Lung (tissue), 12 donors: ENCODE measurements around the gene VSIG10L2. TPM values are rescaled to one million over a fixed set of nuclear protein-coding genes. Genes with fewer than 3 reads are reported as not detected.
A peak's percentile ranks its signal among the peaks of the same experiment; 100 is the strongest.
"Not testable (repeated sequence)": the region's sequence is repeated elsewhere in the genome, so short reads cannot be mapped to it uniquely, and the experiment has no call there.

ENCODE experiments used
- ATAC-seq: fragments of 200-7000 bp; cut with Tn5 transposase; one replicate; pipeline ENCODE4 v1.9.1; 2020; ENCODE audit warnings: moderate number of reproducible peaks; ENCODE audit not compliant: insufficient read depth, low FRiP score
- DNase-seq, 3 donors: peaks; one replicate each; pipeline ENCODE4 v3.0.0-alpha.2; 2013 to 2017
- H3K27ac ChIP-seq, 2 donors: one replicate each; pipeline ENCODE4 v1.5.1; 2013; ENCODE audit warnings: mild to moderate bottlenecking in 2 of 2, moderate library complexity in 2 of 2, control low read depth in 1 of 2, inconsistent platforms in 1 of 2, low read depth in 1 of 2, low read length in 1 of 2
- H3K27me3 ChIP-seq, 3 donors: one replicate each; pipeline ENCODE4 v1.5.1; 2013; ENCODE audit warnings: low read length in 2 of 3; ENCODE audit not compliant: control insufficient read depth in 3 of 3, insufficient read depth in 3 of 3
- H3K36me3 ChIP-seq, 4 donors: one replicate each; pipeline ENCODE4 v1.5.1; 2013; ENCODE audit warnings: low read length in 4 of 4, mild to moderate bottlenecking in 1 of 4, moderate library complexity in 1 of 4; ENCODE audit not compliant: control insufficient read depth in 4 of 4, insufficient read depth in 4 of 4
- H3K4me1 ChIP-seq, 5 donors: one replicate each; pipeline ENCODE4 v1.5.1; 2013; ENCODE audit warnings: low read length in 5 of 5, mild to moderate bottlenecking in 2 of 5, moderate library complexity in 1 of 5; ENCODE audit not compliant: control insufficient read depth in 5 of 5, insufficient read depth in 5 of 5
- H3K4me3 ChIP-seq: one replicate; pipeline ENCODE4 v1.5.1; 2013; ENCODE audit warnings: mild to moderate bottlenecking, control low read depth, moderate library complexity
- H3K9ac ChIP-seq, 2 donors: one replicate each; pipeline ENCODE4 v1.5.1; 2013; ENCODE audit warnings: low read length in 2 of 2, control low read depth in 1 of 2; ENCODE audit not compliant: insufficient read depth in 1 of 2
- H3K9me3 ChIP-seq, 4 donors: one replicate each; pipeline ENCODE4 v1.5.1; 2013; ENCODE audit warnings: low read length in 3 of 4, mild to moderate bottlenecking in 1 of 4, moderate library complexity in 1 of 4; ENCODE audit not compliant: control insufficient read depth in 4 of 4, insufficient read depth in 3 of 4
- WGBS, 2 donors: extraction: QIAGEN DNeasy Blood & Tissue Kit; methylation state at CpG; one replicate each; pipeline ENCODE4 v1.1.7; 2013; 5-methylcytosine and 5-hydroxymethylcytosine counted together
- polyA plus RNA-seq, 2 donors: library from polyadenylated mRNA; stranded (reverse); fragments of 200-250 nt; gene quantifications; one replicate each; pipeline ENCODE4 v1.2.1, GENCODE V29; 2013
- total RNA-seq, 2 donors: library from RNA; depleted of rRNA in 1 of 2; stranded (reverse); fragments of >200 nt in 1 of 2; gene quantifications; one replicate each; pipeline ENCODE4 v1.2.1, GENCODE V29; 2014 to 2021
- TF ChIP-seq, protein P1 (sequence below): IDR thresholded peaks from 2 replicates; pipeline ENCODE4 v1.5.1; 2012; ENCODE audit warnings: mild to moderate bottlenecking; ENCODE audit errors: control extremely low read depth, extremely low read depth
- donor health status: control.
- donor health status: control.
- donor health status: Bipolar disorder and iron deficiency.
- donor health status: healthy.
- donor health status: DM: yes; HTN: yes; CAD: no.

The VSIG10L2 gene
- total and polyA plus RNA-seq, 4 donors: 0.18 to 0.43 (median 0.30) TPM

DNA sequence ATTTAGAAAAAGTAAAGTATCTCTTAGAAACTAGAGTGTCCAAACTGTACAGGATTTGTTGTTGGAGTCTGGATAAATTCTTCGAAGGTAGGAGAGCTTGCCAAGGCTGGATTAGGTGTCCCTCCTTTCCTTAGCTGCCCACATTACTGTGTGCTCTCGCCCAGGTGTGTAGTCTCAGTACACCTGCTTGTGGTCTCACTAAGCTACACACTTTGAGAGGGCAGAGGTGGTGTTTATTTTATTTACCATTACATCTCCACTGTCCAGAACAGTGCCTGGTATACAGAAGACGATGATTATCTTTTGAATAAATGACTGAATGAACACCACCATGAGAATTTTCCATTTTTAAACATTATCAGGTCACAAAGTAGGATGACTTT is 36.5 kb downstream of the VSIG10L2 start:
- WGBS, 2 donors: 94% methylated on average over 3 of the region's 3 CpGs
- peaks cover 0 to 2% (median 0%) of the 10 kb centered on the region in 3 donors for H3K27me3 ChIP-seq

DNA sequence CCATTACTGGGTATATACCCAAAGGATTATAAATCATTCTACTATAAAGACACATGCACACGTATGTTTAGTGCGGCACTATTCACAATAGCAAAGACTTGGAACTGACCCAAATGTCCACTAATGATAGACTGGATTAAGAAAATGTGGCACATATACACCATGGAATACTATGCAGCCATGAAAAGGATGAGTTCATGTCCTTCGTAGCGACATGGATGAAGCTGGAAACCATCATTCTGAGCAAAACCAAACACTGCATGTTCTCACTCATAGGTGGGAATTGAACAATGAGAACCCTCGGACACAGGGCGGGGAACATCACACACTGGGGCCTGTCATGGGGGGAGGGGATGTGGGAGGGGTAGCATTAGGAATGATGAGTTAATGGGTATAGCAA is 40.1 kb downstream of the VSIG10L2 start:
- not testable (repeated sequence) for DNase-seq, ATAC-seq, H3K27ac ChIP-seq, H3K27me3 ChIP-seq, H3K36me3 ChIP-seq, H3K9ac ChIP-seq, H3K4me3 ChIP-seq, H3K9me3 ChIP-seq
- WGBS, 2 donors: 96 to 99% methylated on average over 6 of the region's 6 CpGs
- H3K4me1 ChIP-seq: peaks cover 0 to 14% (median 6%) of the 10 kb centered on the region in 5 donors

More for the DNA sequence above, 36.5 kb downstream of the VSIG10L2 start:
- H3K27ac ChIP-seq: no peak overlapping the region
- TF ChIP-seq, protein P1, sequence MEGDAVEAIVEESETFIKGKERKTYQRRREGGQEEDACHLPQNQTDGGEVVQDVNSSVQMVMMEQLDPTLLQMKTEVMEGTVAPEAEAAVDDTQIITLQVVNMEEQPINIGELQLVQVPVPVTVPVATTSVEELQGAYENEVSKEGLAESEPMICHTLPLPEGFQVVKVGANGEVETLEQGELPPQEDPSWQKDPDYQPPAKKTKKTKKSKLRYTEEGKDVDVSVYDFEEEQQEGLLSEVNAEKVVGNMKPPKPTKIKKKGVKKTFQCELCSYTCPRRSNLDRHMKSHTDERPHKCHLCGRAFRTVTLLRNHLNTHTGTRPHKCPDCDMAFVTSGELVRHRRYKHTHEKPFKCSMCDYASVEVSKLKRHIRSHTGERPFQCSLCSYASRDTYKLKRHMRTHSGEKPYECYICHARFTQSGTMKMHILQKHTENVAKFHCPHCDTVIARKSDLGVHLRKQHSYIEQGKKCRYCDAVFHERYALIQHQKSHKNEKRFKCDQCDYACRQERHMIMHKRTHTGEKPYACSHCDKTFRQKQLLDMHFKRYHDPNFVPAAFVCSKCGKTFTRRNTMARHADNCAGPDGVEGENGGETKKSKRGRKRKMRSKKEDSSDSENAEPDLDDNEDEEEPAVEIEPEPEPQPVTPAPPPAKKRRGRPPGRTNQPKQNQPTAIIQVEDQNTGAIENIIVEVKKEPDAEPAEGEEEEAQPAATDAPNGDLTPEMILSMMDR: no peak
- ATAC-seq: no peak
- no peak for DNase-seq
- H3K36me3 ChIP-seq: peaks cover 0 to 6% (median 3%) of the 10 kb centered on the region in 4 donors
- no peak overlapping the region for H3K9ac ChIP-seq
- H3K4me1 ChIP-seq: peaks cover 0 to 10% (median 0%) of the 10 kb centered on the region in 5 donors
- H3K4me3 ChIP-seq: no peak overlapping the region
- H3K9me3 ChIP-seq: no peaks in the 10 kb centered on the region

DNA sequence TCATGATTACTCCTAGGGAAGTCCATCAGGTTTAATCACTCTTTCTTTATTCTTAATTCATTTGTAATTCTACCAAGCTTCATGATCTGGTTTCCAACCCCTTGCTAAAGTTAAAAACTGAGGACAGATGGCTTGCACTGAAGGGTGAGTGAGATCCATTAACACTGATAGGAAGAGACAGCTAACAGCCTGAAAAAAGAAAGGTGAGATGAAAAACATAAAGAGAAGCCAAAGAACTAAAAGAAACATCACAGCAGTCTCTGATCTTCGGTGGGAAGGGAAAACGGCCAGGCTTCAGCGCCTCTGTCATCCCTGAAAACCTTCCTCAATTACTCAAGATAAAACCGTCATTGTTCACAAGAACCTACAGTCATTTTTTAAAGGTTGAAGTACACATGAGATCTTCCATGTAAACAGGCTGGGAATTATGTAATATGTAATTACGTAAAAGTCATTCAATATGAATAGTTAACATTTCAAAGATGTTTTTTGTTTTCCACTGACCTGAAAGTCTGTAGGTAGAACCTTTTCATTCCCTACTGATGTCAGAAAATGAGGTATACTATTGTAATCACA is 41.3 kb downstream of the VSIG10L2 start:
- Histone ChIP-seq H3K27ac (no peak overlapping the region), H3K27me3 (no peaks in the 10 kb centered on the region), H3K4me1 (peaks cover 0 to 15% (median 6%) of the 10 kb centered on the region in 5 donors), H3K36me3 (peaks cover 0 to 6% (median 1%) of the 10 kb centered on the region in 4 donors), H3K9me3 (no peaks in the 10 kb centered on the region), H3K9ac (no peak overlapping the region), H3K4me3 (no peak overlapping the region)
- ATAC-seq (no peak), DNase-seq (no peak)
- 55 to 71% methylated on average over 5 of the region's 5 CpGs for WGBS, 2 donors
- TF ChIP-seq, protein P1: no peak

DNA sequence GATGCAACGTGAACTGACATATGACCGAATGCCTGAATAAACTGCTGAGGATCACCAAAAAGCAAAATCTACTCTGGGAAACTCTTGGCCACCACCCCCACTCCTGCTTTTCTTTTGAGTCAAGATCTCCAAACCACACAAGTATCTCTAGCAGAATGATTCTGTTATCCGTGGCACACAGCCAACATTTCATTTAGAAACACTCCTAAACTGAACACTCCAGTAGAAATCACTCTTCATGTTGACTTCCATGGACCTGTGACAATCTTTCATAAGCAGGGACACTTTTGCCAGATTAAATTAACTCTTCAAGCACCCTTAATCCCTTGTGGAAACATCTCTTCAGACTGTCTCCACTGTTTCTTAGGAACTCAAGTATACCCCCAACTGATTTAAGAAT is 44.4 kb downstream of the VSIG10L2 start:
- WGBS, 2 donors: 48 to 75% methylated on average over 3 of the region's 3 CpGs
- DNase-seq (peak; percentile 27 to 80 (median 78)), ATAC-seq (peak; percentile 62)
- TF ChIP-seq, protein P1: no peak
- Histone ChIP-seq H3K4me1 (peaks cover 0 to 15% (median 6%) of the 10 kb centered on the region in 5 donors), H3K9me3 (no peaks in the 10 kb centered on the region), H3K27me3 (no peaks in the 10 kb centered on the region), H3K9ac (no peak overlapping the region), H3K4me3 (no peak overlapping the region), H3K36me3 (no peaks in the 10 kb centered on the region), H3K27ac (no peak overlapping the region)
